Measurements from ENCODE around the gene CHERP.

DNA sequence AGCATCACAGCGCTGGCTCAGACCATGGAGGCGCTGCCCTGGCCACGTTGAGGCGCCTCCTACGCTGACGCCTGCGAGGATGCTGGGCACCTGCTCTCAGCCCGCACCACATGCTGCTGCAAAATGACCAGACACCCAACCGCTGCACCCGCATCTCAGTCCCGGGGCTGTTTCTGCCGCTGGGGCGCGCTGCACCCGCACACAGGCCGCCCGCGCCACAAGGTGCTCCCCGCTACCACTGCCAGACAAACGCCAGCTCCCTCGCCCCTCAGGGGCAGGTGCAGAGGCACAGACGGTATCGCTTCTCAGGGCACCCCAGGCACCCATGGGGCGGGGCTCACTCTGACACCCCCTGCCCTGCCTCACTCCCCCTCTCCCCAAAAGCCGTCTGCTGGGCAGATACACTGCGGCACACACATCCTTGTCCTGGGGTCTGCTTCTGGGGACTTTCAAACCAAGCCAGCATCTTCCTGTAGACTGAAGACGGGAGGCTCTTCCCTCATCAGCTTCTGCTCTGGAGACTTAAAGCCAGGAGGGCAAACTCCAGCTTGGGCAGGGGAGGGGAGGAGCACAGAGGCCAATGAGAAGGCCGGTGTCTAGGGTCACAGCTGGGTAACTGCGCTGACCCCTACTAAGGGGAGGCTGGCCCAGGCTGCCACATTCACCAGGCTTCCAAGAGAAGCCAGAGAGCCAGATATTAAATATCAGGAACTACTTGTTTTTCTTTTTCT, 16.3 kb downstream of the CHERP start:
- no peak for TF ChIP-seq POLR2A (IDR thresholded peaks at IDR 0.05)
- TF ChIP-seq, protein P1, sequence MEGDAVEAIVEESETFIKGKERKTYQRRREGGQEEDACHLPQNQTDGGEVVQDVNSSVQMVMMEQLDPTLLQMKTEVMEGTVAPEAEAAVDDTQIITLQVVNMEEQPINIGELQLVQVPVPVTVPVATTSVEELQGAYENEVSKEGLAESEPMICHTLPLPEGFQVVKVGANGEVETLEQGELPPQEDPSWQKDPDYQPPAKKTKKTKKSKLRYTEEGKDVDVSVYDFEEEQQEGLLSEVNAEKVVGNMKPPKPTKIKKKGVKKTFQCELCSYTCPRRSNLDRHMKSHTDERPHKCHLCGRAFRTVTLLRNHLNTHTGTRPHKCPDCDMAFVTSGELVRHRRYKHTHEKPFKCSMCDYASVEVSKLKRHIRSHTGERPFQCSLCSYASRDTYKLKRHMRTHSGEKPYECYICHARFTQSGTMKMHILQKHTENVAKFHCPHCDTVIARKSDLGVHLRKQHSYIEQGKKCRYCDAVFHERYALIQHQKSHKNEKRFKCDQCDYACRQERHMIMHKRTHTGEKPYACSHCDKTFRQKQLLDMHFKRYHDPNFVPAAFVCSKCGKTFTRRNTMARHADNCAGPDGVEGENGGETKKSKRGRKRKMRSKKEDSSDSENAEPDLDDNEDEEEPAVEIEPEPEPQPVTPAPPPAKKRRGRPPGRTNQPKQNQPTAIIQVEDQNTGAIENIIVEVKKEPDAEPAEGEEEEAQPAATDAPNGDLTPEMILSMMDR (IDR thresholded peaks at IDR 0.05): no peak

Data from adrenal gland (tissue), 5 donors.